HepG2 (cell line): ENCODE measurements around the gene APIP. TPM values are rescaled to one million over a fixed set of nuclear protein-coding genes. Genes with fewer than 3 reads are reported as not detected.

Experiments used
- AKAP8 ChIP-seq: sonication (generic); formaldehyde crosslinking; IDR thresholded peaks from 2 replicates; pipeline ENCODE4 v1.5.1; 2020; ENCODE audit warnings: mild to moderate bottlenecking, missing genetic modification reagents
- CEBPB ChIP-seq: IDR thresholded peaks from 2 replicates; pipeline ENCODE4 v1.6.1; 2011; ENCODE audit warnings: low read depth, low read length, improper control_type of control experiment, borderline replicate concordance
- CEBPG ChIP-seq: IDR thresholded peaks from 2 replicates; pipeline ENCODE4 v1.6.1; 2016
- HIVEP1 ChIP-seq: sonication (generic); formaldehyde crosslinking; IDR thresholded peaks from 2 replicates; pipeline ENCODE4 v1.4.0; 2020; ENCODE audit warnings: mild to moderate bottlenecking, missing genetic modification reagents
- HNRNPL ChIP-seq: fragments of 200-400 bp; formaldehyde crosslinking; IDR thresholded peaks from 2 replicates; pipeline ENCODE4 v1.6.1; 2017; ENCODE audit warnings: mild to moderate bottlenecking, low read depth, low read length
- MAX ChIP-seq: IDR thresholded peaks from 2 replicates; pipeline ENCODE4 v1.6.1; 2012; ENCODE audit warnings: inconsistent platforms
- MED1 ChIP-seq: sonication (generic); formaldehyde crosslinking; IDR thresholded peaks from 2 replicates; pipeline ENCODE4 v1.4.0; 2020; ENCODE audit warnings: missing genetic modification reagents
- MTF2 ChIP-seq: sonication (generic); formaldehyde crosslinking; IDR thresholded peaks from 2 replicates; pipeline ENCODE4 v1.5.0; 2020; ENCODE audit warnings: missing genetic modification reagents, borderline replicate concordance
- NFYB ChIP-seq: sonication (generic); formaldehyde crosslinking; IDR thresholded peaks from 2 replicates; pipeline ENCODE4 v1.4.0; 2020; ENCODE audit warnings: missing genetic modification reagents
- NR2F6 ChIP-seq, 2 experiments: IDR thresholded peaks; 2 replicates each; pipeline ENCODE4 v1.6.1; 2016; ENCODE audit warnings: antibody characterized with exemption in 1 of 2, mild to moderate bottlenecking in 1 of 2
- NR3C1 ChIP-seq: sonication (generic); formaldehyde crosslinking; IDR thresholded peaks from 2 replicates; pipeline ENCODE4 v1.4.0; 2020; ENCODE audit warnings: missing genetic modification reagents
- POLR2G ChIP-seq: fragments of 200-400 bp; formaldehyde crosslinking; IDR thresholded peaks from 2 replicates; pipeline ENCODE4 v1.6.1; 2018; ENCODE audit warnings: mild to moderate bottlenecking, low read depth, low read length, moderate library complexity
- RNF2 ChIP-seq: fragments of 450-650 bp; conservative IDR thresholded peaks from 2 replicates; pipeline ENCODE4 v1.6.1; 2016; ENCODE audit warnings: low read depth
- SPEN ChIP-seq: sonication (generic); formaldehyde crosslinking; IDR thresholded peaks from 2 replicates; pipeline ENCODE4 v1.5.1; 2020; ENCODE audit warnings: low read depth, mild to moderate bottlenecking, missing genetic modification reagents
- WIZ ChIP-seq: sonication (generic); formaldehyde crosslinking; IDR thresholded peaks from 2 replicates; pipeline ENCODE4 v1.5.1; 2020; ENCODE audit warnings: mild to moderate bottlenecking, missing genetic modification reagents
- ZBTB7A ChIP-seq: sonication (generic); formaldehyde crosslinking; IDR thresholded peaks from 2 replicates; pipeline ENCODE4 v1.8.0; 2022; ENCODE audit warnings: mild to moderate bottlenecking, missing genetic modification reagents
- ZKSCAN8 ChIP-seq: IDR thresholded peaks from 2 replicates; pipeline ENCODE4 v1.6.1; 2016; ENCODE audit warnings: borderline replicate concordance, missing genetic modification reagents, missing compliant biosample characterization
- ZNF17 ChIP-seq: sonication (generic); formaldehyde crosslinking; IDR thresholded peaks from 2 replicates; pipeline ENCODE4 v1.5.0; 2020; ENCODE audit warnings: mild to moderate bottlenecking, missing genetic modification reagents
- ZNF18 ChIP-seq: sonication (generic); formaldehyde crosslinking; IDR thresholded peaks from 2 replicates; pipeline ENCODE4 v1.8.0; 2022; ENCODE audit warnings: mild to moderate bottlenecking, missing genetic modification reagents; ENCODE audit not compliant: insufficient replicate concordance
- ZNF382 ChIP-seq: sonication (generic); formaldehyde crosslinking; IDR thresholded peaks from 2 replicates; pipeline ENCODE4 v1.5.0; 2020; ENCODE audit warnings: missing genetic modification reagents, mild to moderate bottlenecking, borderline replicate concordance
- ZNF569 ChIP-seq: sonication (generic); formaldehyde crosslinking; IDR thresholded peaks from 2 replicates; pipeline ENCODE4 v1.5.0; 2020; ENCODE audit warnings: mild to moderate bottlenecking, missing genetic modification reagents, moderate library complexity, borderline replicate concordance
- ZNF703 ChIP-seq: sonication (generic); formaldehyde crosslinking; IDR thresholded peaks from 2 replicates; pipeline ENCODE4 v1.5.1; 2020; ENCODE audit warnings: missing genetic modification reagents, mild to moderate bottlenecking, moderate library complexity, borderline replicate concordance
- ZNF75D ChIP-seq: sonication (generic); formaldehyde crosslinking; IDR thresholded peaks from 2 replicates; pipeline ENCODE4 v1.8.1; 2023; ENCODE audit warnings: missing genetic modification reagents, mild to moderate bottlenecking, borderline replicate concordance
- ZNF83 ChIP-seq: sonication (generic); formaldehyde crosslinking; IDR thresholded peaks from 2 replicates; pipeline ENCODE4 v1.4.0; 2020; ENCODE audit warnings: missing genetic modification reagents, mild to moderate bottlenecking, borderline replicate concordance
- polyA plus RNA-seq, 8 experiments: library from polyadenylated mRNA; depleted of rRNA in 3 of 8; stranded (reverse) in 7 of 8; unstranded in 1 of 8; fragments of >200 nt; fragmentation: Illumina TruSeq in 4 of 8; extraction: Trizol in 4 of 8; gene quantifications; 2 replicates each; pipeline versions ENCODE4 v1.2.1 to v1.2.3, GENCODE V29; 2011 to 2016; ENCODE audit warnings: low read depth in 4 of 8, missing spikeins in 1 of 8, mixed read lengths in 1 of 8; ENCODE audit not compliant: insufficient read depth in 1 of 8
- total RNA-seq, 5 experiments: library from RNA; depleted of rRNA; stranded (reverse); fragments of >200 nt; fragmentation: Illumina TruSeq; extraction: Trizol; gene quantifications; 2 replicates each; pipeline ENCODE4 v1.2.3, GENCODE V29; 2016; ENCODE audit warnings: low read depth in 1 of 5
- TF ChIP-seq, protein P1 (sequence below): sonication (generic); formaldehyde crosslinking; IDR thresholded peaks from 2 replicates; pipeline ENCODE4 v1.4.0; 2020; ENCODE audit warnings: mild to moderate bottlenecking, missing genetic modification reagents, borderline replicate concordance

APIP gene
- total and polyA plus RNA-seq, 2 of the 13 experiments (the other 11 are each of a cell fraction or from before 2014, with no cell fraction given) = 16.9 to 31.0 TPM

GRCh38 chr11:34964610-34965331 lies 48.6 kb upstream of the APIP start (continued):
- TF ChIP-seq ZNF18 (CRISPR knock-in tag) = no peak
- TF ChIP-seq ZNF569 = no peak
- no peak for TF ChIP-seq NR3C1 (CRISPR knock-in tag)
- TF ChIP-seq NFYB (CRISPR knock-in tag) = no peak
- TF ChIP-seq RNF2 = no peak
- no peak for TF ChIP-seq ZNF703 (CRISPR knock-in tag)
- no peak for TF ChIP-seq ZBTB7A (CRISPR knock-in tag)
- no peak for TF ChIP-seq POLR2G
- peak; percentile 62 for TF ChIP-seq CEBPG (CRISPR knock-in tag)
- TF ChIP-seq, protein P1, sequence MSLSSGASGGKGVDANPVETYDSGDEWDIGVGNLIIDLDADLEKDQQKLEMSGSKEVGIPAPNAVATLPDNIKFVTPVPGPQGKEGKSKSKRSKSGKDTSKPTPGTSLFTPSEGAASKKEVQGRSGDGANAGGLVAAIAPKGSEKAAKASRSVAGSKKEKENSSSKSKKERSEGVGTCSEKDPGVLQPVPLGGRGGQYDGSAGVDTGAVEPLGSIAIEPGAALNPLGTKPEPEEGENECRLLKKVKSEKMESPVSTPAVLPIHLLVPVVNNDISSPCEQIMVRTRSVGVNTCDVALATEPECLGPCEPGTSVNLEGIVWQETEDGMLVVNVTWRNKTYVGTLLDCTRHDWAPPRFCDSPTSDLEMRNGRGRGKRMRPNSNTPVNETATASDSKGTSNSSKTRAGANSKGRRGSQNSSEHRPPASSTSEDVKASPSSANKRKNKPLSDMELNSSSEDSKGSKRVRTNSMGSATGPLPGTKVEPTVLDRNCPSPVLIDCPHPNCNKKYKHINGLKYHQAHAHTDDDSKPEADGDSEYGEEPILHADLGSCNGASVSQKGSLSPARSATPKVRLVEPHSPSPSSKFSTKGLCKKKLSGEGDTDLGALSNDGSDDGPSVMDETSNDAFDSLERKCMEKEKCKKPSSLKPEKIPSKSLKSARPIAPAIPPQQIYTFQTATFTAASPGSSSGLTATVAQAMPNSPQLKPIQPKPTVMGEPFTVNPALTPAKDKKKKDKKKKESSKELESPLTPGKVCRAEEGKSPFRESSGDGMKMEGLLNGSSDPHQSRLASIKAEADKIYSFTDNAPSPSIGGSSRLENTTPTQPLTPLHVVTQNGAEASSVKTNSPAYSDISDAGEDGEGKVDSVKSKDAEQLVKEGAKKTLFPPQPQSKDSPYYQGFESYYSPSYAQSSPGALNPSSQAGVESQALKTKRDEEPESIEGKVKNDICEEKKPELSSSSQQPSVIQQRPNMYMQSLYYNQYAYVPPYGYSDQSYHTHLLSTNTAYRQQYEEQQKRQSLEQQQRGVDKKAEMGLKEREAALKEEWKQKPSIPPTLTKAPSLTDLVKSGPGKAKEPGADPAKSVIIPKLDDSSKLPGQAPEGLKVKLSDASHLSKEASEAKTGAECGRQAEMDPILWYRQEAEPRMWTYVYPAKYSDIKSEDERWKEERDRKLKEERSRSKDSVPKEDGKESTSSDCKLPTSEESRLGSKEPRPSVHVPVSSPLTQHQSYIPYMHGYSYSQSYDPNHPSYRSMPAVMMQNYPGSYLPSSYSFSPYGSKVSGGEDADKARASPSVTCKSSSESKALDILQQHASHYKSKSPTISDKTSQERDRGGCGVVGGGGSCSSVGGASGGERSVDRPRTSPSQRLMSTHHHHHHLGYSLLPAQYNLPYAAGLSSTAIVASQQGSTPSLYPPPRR (CRISPR knock-in tag) = no peak
- TF ChIP-seq AKAP8 (CRISPR knock-in tag) = no peak
- peak; percentile 36; the same call in 1 of the 2 replicates for TF ChIP-seq CEBPB
- no peak for TF ChIP-seq MAX
- TF ChIP-seq ZKSCAN8 (CRISPR knock-in tag) = no peak
- no peak for TF ChIP-seq MTF2 (CRISPR knock-in tag)
- peak; percentile 33; the same call in 1 of the 2 replicates for TF ChIP-seq MED1 (CRISPR knock-in tag)
- no peak for TF ChIP-seq ZNF75D (CRISPR knock-in tag)
- no peak for TF ChIP-seq HIVEP1 (CRISPR knock-in tag)
- no peak for TF ChIP-seq ZNF17
- TF ChIP-seq NR2F6 (IDR thresholded peaks at IDR 0.05) = no peak
- TF ChIP-seq NR2F6 (CRISPR knock-in tag; IDR thresholded peaks at IDR 0.05) = peak; percentile 35; the same call in 1 of the 2 replicates
- TF ChIP-seq SPEN (CRISPR knock-in tag) = no peak
- TF ChIP-seq ZNF83 (CRISPR knock-in tag) = no peak
- TF ChIP-seq WIZ (CRISPR knock-in tag) = no peak
- TF ChIP-seq HNRNPL = no peak
- no peak for TF ChIP-seq ZNF382 (CRISPR knock-in tag)
